ENCODE data around the gene CCL8. TPM values are rescaled to one million over a fixed set of nuclear protein-coding genes. Genes with fewer than 3 reads are reported as not detected.
A peak's percentile ranks its signal among the peaks of the same experiment; 100 is the strongest.

Gene CCL8
- total RNA-seq, 1 experiment from 2014 or later = not detected

DNA sequence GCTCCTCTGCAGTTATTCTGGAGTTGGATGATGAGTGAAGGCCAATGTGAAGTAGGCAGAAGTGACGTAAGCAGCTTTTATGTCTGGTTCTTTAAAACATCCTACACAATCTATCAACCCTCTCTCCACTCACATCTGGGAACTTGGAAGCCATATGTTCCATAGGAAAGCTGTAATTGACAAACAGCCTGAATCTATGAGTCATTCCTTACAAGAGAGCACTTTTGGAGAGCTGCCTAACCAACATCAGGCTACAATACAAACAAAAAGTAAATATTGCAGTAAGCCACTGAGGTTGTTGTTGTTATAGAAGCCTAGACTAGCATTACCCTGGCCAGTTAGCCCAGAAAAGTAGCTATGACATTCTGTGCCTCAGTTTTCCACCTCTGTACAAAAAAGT, 43.4 kb upstream of the CCL8 start:
- Histone ChIP-seq H3K4me3 (ENCODE audit: low read depth in 2 of 2, low read length in 2 of 2) (no peak overlapping the region), H3K27ac (ENCODE audit: low read length) (peak overlapping the region; percentile 46; the same call in 1 of the 2 replicates), H3K4me1 (ENCODE audit: control insufficient read depth, insufficient read depth, low read length) (peaks cover 10% of the 10 kb centered on the region), H3K27me3 (ENCODE audit: control insufficient read depth, insufficient read depth, low read length) (no peaks in the 10 kb centered on the region), H3K9me3 (ENCODE audit: control insufficient read depth, insufficient read depth, low read depth, low read length) (no peaks in the 10 kb centered on the region), H3K36me3 (ENCODE audit: control insufficient read depth, insufficient read depth, low read length) (no peaks in the 10 kb centered on the region)
- peak; percentile 59; the same call in 1 of the 2 replicates for TF ChIP-seq POLR2AphosphoS5 (IDR thresholded peaks at IDR 0.05; ENCODE audit: low read depth, low read length)
- TF ChIP-seq, protein P1, sequence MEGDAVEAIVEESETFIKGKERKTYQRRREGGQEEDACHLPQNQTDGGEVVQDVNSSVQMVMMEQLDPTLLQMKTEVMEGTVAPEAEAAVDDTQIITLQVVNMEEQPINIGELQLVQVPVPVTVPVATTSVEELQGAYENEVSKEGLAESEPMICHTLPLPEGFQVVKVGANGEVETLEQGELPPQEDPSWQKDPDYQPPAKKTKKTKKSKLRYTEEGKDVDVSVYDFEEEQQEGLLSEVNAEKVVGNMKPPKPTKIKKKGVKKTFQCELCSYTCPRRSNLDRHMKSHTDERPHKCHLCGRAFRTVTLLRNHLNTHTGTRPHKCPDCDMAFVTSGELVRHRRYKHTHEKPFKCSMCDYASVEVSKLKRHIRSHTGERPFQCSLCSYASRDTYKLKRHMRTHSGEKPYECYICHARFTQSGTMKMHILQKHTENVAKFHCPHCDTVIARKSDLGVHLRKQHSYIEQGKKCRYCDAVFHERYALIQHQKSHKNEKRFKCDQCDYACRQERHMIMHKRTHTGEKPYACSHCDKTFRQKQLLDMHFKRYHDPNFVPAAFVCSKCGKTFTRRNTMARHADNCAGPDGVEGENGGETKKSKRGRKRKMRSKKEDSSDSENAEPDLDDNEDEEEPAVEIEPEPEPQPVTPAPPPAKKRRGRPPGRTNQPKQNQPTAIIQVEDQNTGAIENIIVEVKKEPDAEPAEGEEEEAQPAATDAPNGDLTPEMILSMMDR (IDR thresholded peaks at IDR 0.05) = no peak
- TF ChIP-seq TCF7L2 (IDR thresholded peaks at IDR 0.05; ENCODE audit: low read depth, low read length) = no peak
- no TSS peak for BruUV-seq (replicated peaks)
- DNase-seq (ENCODE audit: low read depth, low spot score) (no peak), ATAC-seq (peak; percentile 98)
- in situ Hi-C loops (cut with HindIII; ENCODE audit: low pct_unique_long_range_greater_than_20kb, low sequenced_read_pairs) (no loop called here), intact Hi-C loops (cut with micrococcal nuclease; ENCODE audit: unreplicated experiment) (no loop called here)
- CTCF ChIA-PET = no interaction called here
- POLR2A ChIA-PET = no interaction called here

DNA sequence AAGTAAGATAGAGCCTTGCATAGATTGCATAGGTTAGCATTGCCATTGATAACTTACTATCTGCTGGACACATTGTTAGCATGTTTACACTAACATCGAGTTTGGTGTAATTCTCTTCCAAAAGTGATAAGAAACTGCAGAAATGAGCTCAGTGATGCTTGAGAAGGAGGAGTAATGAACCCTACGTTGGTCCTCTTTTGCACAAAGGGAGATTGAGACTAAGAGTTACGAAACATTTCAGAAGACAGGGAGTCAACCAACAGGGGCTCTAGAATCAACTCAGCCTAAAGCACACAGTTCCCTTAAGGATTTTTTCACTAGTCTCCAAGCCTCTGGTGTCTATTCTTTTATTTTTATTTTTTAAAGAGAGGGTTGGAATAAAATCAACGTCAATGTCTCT, 42.4 kb upstream of the CCL8 start:
- Histone ChIP-seq H3K27me3 (ENCODE audit: control insufficient read depth, insufficient read depth, low read length) (no peaks in the 10 kb centered on the region), H3K9me3 (ENCODE audit: control insufficient read depth, insufficient read depth, low read depth, low read length) (no peaks in the 10 kb centered on the region), H3K36me3 (ENCODE audit: control insufficient read depth, insufficient read depth, low read length) (no peaks in the 10 kb centered on the region), H3K4me3 (ENCODE audit: low read depth in 2 of 2, low read length in 2 of 2) (no peak overlapping the region), H3K4me1 (ENCODE audit: control insufficient read depth, insufficient read depth, low read length) (peaks cover 10% of the 10 kb centered on the region), H3K27ac (ENCODE audit: low read length) (peak overlapping the region; percentile 9; the same call in 1 of the 2 replicates)
- in situ Hi-C loops (cut with HindIII; ENCODE audit: low pct_unique_long_range_greater_than_20kb, low sequenced_read_pairs) = no loop called here
- no peak for DNase-seq (ENCODE audit: low read depth, low spot score)
- no TSS peak for BruUV-seq (replicated peaks)
- TF ChIP-seq TCF7L2 (IDR thresholded peaks at IDR 0.05; ENCODE audit: low read depth, low read length) (no peak), POLR2AphosphoS5 (IDR thresholded peaks at IDR 0.05; ENCODE audit: low read depth, low read length) (no peak), SIN3A (IDR thresholded peaks at IDR 0.05; ENCODE audit: borderline replicate concordance, insufficient read depth, low read depth, low read length) (no peak)
- TF ChIP-seq, protein P1 (IDR thresholded peaks at IDR 0.05) = no peak
- intact Hi-C loops (cut with micrococcal nuclease; ENCODE audit: unreplicated experiment) = no loop called here
- POLR2A ChIA-PET = no interaction called here
- CTCF ChIA-PET = interaction anchor here (1.5 kb wide), 1 partner anchor 85 kb away, joined by 4 read pairs; no protein-coding TSS in a partner anchor
- no peak for ATAC-seq

DNA sequence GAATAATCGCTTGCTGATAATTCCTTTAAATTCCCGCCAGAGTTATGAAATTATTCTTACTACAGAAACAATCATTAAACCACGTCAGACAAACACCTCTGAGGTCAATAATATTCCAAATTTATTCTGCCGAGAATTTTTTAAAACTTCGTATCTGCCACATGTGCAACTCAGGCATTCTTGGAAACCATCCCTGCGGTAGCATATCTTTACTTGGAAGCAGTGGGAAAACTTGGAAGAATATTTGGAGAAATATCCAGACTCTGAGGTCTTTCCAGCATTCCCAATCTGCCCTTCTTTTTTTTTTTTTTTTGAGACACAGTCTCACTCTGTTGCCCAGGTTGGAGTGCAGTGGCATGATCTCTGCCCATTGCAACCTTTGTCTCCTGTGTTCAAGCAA, 35.7 kb upstream of the CCL8 start:
- CTCF ChIA-PET = no interaction called here
- no peaks in the 10 kb centered on the region for H3K4me1 ChIP-seq (ENCODE audit: control insufficient read depth, insufficient read depth, low read length)
- no TSS peak for BruUV-seq (replicated peaks)
- H3K36me3 ChIP-seq (ENCODE audit: control insufficient read depth, insufficient read depth, low read length) = no peaks in the 10 kb centered on the region
- H3K27me3 ChIP-seq (ENCODE audit: control insufficient read depth, insufficient read depth, low read length) = no peaks in the 10 kb centered on the region
- no peak overlapping the region for H3K27ac ChIP-seq (ENCODE audit: low read length)
- in situ Hi-C loops (cut with HindIII; ENCODE audit: low pct_unique_long_range_greater_than_20kb, low sequenced_read_pairs) = no loop called here
- no peak for ATAC-seq
- DNase-seq (ENCODE audit: low read depth, low spot score) = no peak
- POLR2A ChIA-PET = no interaction called here
- H3K9me3 ChIP-seq (ENCODE audit: control insufficient read depth, insufficient read depth, low read depth, low read length) = no peaks in the 10 kb centered on the region
- intact Hi-C loops (cut with micrococcal nuclease; ENCODE audit: unreplicated experiment) = no loop called here
- no peak overlapping the region for H3K4me3 ChIP-seq (ENCODE audit: low read depth in 2 of 2, low read length in 2 of 2)
- TF ChIP-seq, protein P2, sequence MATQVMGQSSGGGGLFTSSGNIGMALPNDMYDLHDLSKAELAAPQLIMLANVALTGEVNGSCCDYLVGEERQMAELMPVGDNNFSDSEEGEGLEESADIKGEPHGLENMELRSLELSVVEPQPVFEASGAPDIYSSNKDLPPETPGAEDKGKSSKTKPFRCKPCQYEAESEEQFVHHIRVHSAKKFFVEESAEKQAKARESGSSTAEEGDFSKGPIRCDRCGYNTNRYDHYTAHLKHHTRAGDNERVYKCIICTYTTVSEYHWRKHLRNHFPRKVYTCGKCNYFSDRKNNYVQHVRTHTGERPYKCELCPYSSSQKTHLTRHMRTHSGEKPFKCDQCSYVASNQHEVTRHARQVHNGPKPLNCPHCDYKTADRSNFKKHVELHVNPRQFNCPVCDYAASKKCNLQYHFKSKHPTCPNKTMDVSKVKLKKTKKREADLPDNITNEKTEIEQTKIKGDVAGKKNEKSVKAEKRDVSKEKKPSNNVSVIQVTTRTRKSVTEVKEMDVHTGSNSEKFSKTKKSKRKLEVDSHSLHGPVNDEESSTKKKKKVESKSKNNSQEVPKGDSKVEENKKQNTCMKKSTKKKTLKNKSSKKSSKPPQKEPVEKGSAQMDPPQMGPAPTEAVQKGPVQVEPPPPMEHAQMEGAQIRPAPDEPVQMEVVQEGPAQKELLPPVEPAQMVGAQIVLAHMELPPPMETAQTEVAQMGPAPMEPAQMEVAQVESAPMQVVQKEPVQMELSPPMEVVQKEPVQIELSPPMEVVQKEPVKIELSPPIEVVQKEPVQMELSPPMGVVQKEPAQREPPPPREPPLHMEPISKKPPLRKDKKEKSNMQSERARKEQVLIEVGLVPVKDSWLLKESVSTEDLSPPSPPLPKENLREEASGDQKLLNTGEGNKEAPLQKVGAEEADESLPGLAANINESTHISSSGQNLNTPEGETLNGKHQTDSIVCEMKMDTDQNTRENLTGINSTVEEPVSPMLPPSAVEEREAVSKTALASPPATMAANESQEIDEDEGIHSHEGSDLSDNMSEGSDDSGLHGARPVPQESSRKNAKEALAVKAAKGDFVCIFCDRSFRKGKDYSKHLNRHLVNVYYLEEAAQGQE (IDR thresholded peaks at IDR 0.05; ENCODE audit: insufficient read depth in 1 of 2, low read depth in 2 of 2, low read length in 1 of 2) = no peak
- no peak for TF ChIP-seq TCF7L2 (IDR thresholded peaks at IDR 0.05; ENCODE audit: low read depth, low read length)
- no peak for TF ChIP-seq SIN3A (IDR thresholded peaks at IDR 0.05; ENCODE audit: borderline replicate concordance, insufficient read depth, low read depth, low read length)
